ENCODE results near the gene BTG1. TPM values are rescaled to one million over a fixed set of nuclear protein-coding genes. Genes with fewer than 3 reads are reported as not detected.

Gene BTG1
- total RNA-seq, 1 donor from 2014 or later: 56.2 TPM

- DNase-seq (ENCODE audit: low read depth): peak; percentile 18
Observed at GRCh38 chr12:92133795-92134637, 11.6 kb downstream of the BTG1 start.

GRCh38 chr12:92133171-92133570 lies 12.5 kb downstream of the BTG1 start:
- peak; percentile 16 for DNase-seq (ENCODE audit: low read depth)

- DNase-seq (ENCODE audit: low read depth): no peak
Observed at GRCh38 chr12:92132288-92132687, 13.4 kb downstream of the BTG1 start.

GRCh38 chr12:92130999-92131398 lies 14.6 kb downstream of the BTG1 start:
- no peak for DNase-seq (ENCODE audit: low read depth)

GRCh38 chr12:92129609-92130008 lies 16.0 kb downstream of the BTG1 start:
- no peak for DNase-seq (ENCODE audit: low read depth)

- DNase-seq (ENCODE audit: low read depth): no peak
Observed at GRCh38 chr12:92128612-92129011, 17.0 kb downstream of the BTG1 start.

- DNase-seq (ENCODE audit: low read depth): no peak
Observed at GRCh38 chr12:92124689-92125029, 21.0 kb downstream of the BTG1 start.

GRCh38 chr12:92123780-92124688 lies 21.6 kb downstream of the BTG1 start:
- DNase-seq (ENCODE audit: low read depth): no peak

GRCh38 chr12:92122941-92123779 lies 22.5 kb downstream of the BTG1 start:
- no peak for DNase-seq (ENCODE audit: low read depth)

GRCh38 chr12:92121826-92122225 lies 23.8 kb downstream of the BTG1 start:
- no peak for DNase-seq (ENCODE audit: low read depth)

GRCh38 chr12:92118826-92119536 lies 26.7 kb downstream of the BTG1 start:
- DNase-seq (ENCODE audit: low read depth): no peak

- no peak for DNase-seq (ENCODE audit: low read depth)
Observed at GRCh38 chr12:92114834-92115233, 30.8 kb downstream of the BTG1 start.

GRCh38 chr12:92111256-92111655 lies 34.4 kb downstream of the BTG1 start:
- no peak for DNase-seq (ENCODE audit: low read depth)

- DNase-seq (ENCODE audit: low read depth): no peak
Observed at GRCh38 chr12:92110083-92110640, 35.5 kb downstream of the BTG1 start.

GRCh38 chr12:92109613-92110012 lies 36.0 kb downstream of the BTG1 start:
- DNase-seq (ENCODE audit: low read depth): no peak

- peak; percentile 45 for DNase-seq (ENCODE audit: low read depth)
Observed at GRCh38 chr12:92108651-92109050, 37.0 kb downstream of the BTG1 start.

GRCh38 chr12:92107621-92108131 lies 38.0 kb downstream of the BTG1 start:
- peak; percentile 40 for DNase-seq (ENCODE audit: low read depth)

- no peak for DNase-seq (ENCODE audit: low read depth)
Observed at GRCh38 chr12:92107094-92107493, 38.6 kb downstream of the BTG1 start.

- DNase-seq (ENCODE audit: low read depth): no peak
Observed at GRCh38 chr12:92105676-92106075, 40.0 kb downstream of the BTG1 start.

- DNase-seq (ENCODE audit: low read depth): no peak
Observed at GRCh38 chr12:92105110-92105509, 40.5 kb downstream of the BTG1 start.
